ENCODE measurements around the gene NAT9.

NAT9 gene

GRCh38 chr17:74736513-74737298, 39.4 kb downstream of the NAT9 start, which contains the start of gene RAB37 (continued):
- TF ChIP-seq ZNF362 (tag by site-specific recombination; IDR thresholded peaks at IDR 0.05): no peak
- no peak for TF ChIP-seq OSR2 (tag by site-specific recombination; IDR thresholded peaks at IDR 0.05)
- TF ChIP-seq ZNF548 (tag by site-specific recombination; IDR thresholded peaks at IDR 0.05): no peak

- no peak overlapping the region for H3K27ac ChIP-seq (ENCODE audit: extremely low read depth, low read depth, low read length)
- ChIA-PET CTCF (no interaction called here), POLR2A (no interaction called here)
- H3K4me3 ChIP-seq (ENCODE audit: low read depth, low read length): no peak overlapping the region
- TF ChIP-seq ZXDB (tag by site-specific recombination; IDR thresholded peaks at IDR 0.05) (no peak), ZNF518A (tag by site-specific recombination; conservative IDR thresholded peaks at IDR 0.05; ENCODE audit: low read depth) (no peak), PRDM1 (tag by site-specific recombination; IDR thresholded peaks at IDR 0.05) (no peak), GLIS2 (tag by site-specific recombination; IDR thresholded peaks at IDR 0.05) (no peak), YY1 (tag by site-specific recombination; IDR thresholded peaks at IDR 0.05) (no peak)
- no peaks in the 10 kb centered on the region for H3K9me3 ChIP-seq (ENCODE audit: control insufficient read depth, insufficient read depth, low read depth, low read length)
- H3K36me3 ChIP-seq (ENCODE audit: control insufficient read depth in 2 of 2, insufficient read depth in 1 of 2, low read length in 2 of 2): no peaks in the 10 kb centered on the region
- peaks cover 2% of the 10 kb centered on the region; the same call in 1 of the 2 replicates for H3K4me1 ChIP-seq (ENCODE audit: control insufficient read depth, insufficient read depth, low read length)
Observed at GRCh38 chr17:74734256-74734655, 41.9 kb downstream of the NAT9 start.

GRCh38 chr17:74733365-74734122, 42.6 kb downstream of the NAT9 start:
- ChIA-PET POLR2A (no interaction called here), CTCF (no interaction called here)
- Histone ChIP-seq H3K4me1 (ENCODE audit: control insufficient read depth, insufficient read depth, low read length) (peaks cover 2% of the 10 kb centered on the region; the same call in 1 of the 2 replicates), H3K36me3 (ENCODE audit: control insufficient read depth in 2 of 2, insufficient read depth in 1 of 2, low read length in 2 of 2) (no peaks in the 10 kb centered on the region), H3K9me3 (ENCODE audit: control insufficient read depth, insufficient read depth, low read depth, low read length) (no peaks in the 10 kb centered on the region), H3K4me3 (ENCODE audit: low read depth, low read length) (no peak overlapping the region), H3K27ac (ENCODE audit: extremely low read depth, low read depth, low read length) (no peak overlapping the region)
- TF ChIP-seq ZBTB10 (tag by site-specific recombination; IDR thresholded peaks at IDR 0.05) (no peak), ZNF629 (tag by site-specific recombination; IDR thresholded peaks at IDR 0.05) (no peak), ZNF18 (tag by site-specific recombination; IDR thresholded peaks at IDR 0.05) (peak; percentile 11; the same call in 1 of the 2 replicates), ZNF175 (tag by site-specific recombination; IDR thresholded peaks at IDR 0.05) (no peak), ZIC2 (tag by site-specific recombination; IDR thresholded peaks at IDR 0.05) (peak; percentile 15; the same call in 1 of the 2 replicates), KLF1 (tag by site-specific recombination; IDR thresholded peaks at IDR 0.05) (no peak), ZNF600 (tag by site-specific recombination; IDR thresholded peaks at IDR 0.05) (no peak), ZBTB26 (tag by site-specific recombination; optimal IDR thresholded peaks at IDR 0.05) (no peak), ZNF473 (tag by site-specific recombination; IDR thresholded peaks at IDR 0.05) (no peak), ZBTB20 (tag by site-specific recombination; IDR thresholded peaks at IDR 0.05) (no peak), ZFP41 (tag by site-specific recombination; IDR thresholded peaks at IDR 0.05; ENCODE audit: borderline replicate concordance) (no peak)
